Osteocyte (in vitro differentiated cells): Measurements from ENCODE around the gene SMURF1. TPM values are rescaled to one million over a fixed set of nuclear protein-coding genes. Genes with fewer than 3 reads are reported as not detected.

Experiments
- DNase-seq: peaks from one replicate; pipeline ENCODE4 v3.0.0; 2021; ENCODE audit warnings: mixed read lengths; ENCODE audit not compliant: unreplicated experiment; ENCODE audit errors: extremely low spot score
- H3K27ac Mint-ChIP-seq: one replicate; pipeline ENCODE4 v1.8.0; 2021; ENCODE audit warnings: mild to moderate bottlenecking, mixed read lengths; ENCODE audit not compliant: unreplicated experiment
- H3K27me3 Mint-ChIP-seq: one replicate; pipeline ENCODE4 v1.8.0; 2021; ENCODE audit warnings: mixed read lengths; ENCODE audit not compliant: unreplicated experiment
- H3K36me3 Mint-ChIP-seq: one replicate; pipeline ENCODE4 v1.8.0; 2021; ENCODE audit warnings: mixed read lengths; ENCODE audit not compliant: unreplicated experiment
- H3K4me1 Mint-ChIP-seq: one replicate; pipeline ENCODE4 v1.8.0; 2021; ENCODE audit warnings: mixed read lengths; ENCODE audit not compliant: unreplicated experiment
- H3K4me3 Mint-ChIP-seq: one replicate; pipeline ENCODE4 v1.8.0; 2021; ENCODE audit warnings: mild to moderate bottlenecking, moderate library complexity, mixed read lengths; ENCODE audit not compliant: unreplicated experiment
- H3K9me3 Mint-ChIP-seq: one replicate; pipeline ENCODE4 v1.8.0; 2021; ENCODE audit warnings: mixed read lengths; ENCODE audit not compliant: unreplicated experiment
- total RNA-seq: library from RNA; stranded (reverse); gene quantifications from 2 replicates; pipeline ENCODE4 v1.2.1, GENCODE V29; 2021
- TF ChIP-seq, protein P1 (sequence below): fragments of 200-600 bp; sonication (generic); IDR thresholded peaks from 2 replicates; pipeline ENCODE4 v1.5.0; 2021; ENCODE audit warnings: antibody characterized with exemption, mild to moderate bottlenecking, moderate library complexity

SMURF1 gene
- total RNA-seq, 1 donor from 2014 or later: 24.1 TPM

DNA sequence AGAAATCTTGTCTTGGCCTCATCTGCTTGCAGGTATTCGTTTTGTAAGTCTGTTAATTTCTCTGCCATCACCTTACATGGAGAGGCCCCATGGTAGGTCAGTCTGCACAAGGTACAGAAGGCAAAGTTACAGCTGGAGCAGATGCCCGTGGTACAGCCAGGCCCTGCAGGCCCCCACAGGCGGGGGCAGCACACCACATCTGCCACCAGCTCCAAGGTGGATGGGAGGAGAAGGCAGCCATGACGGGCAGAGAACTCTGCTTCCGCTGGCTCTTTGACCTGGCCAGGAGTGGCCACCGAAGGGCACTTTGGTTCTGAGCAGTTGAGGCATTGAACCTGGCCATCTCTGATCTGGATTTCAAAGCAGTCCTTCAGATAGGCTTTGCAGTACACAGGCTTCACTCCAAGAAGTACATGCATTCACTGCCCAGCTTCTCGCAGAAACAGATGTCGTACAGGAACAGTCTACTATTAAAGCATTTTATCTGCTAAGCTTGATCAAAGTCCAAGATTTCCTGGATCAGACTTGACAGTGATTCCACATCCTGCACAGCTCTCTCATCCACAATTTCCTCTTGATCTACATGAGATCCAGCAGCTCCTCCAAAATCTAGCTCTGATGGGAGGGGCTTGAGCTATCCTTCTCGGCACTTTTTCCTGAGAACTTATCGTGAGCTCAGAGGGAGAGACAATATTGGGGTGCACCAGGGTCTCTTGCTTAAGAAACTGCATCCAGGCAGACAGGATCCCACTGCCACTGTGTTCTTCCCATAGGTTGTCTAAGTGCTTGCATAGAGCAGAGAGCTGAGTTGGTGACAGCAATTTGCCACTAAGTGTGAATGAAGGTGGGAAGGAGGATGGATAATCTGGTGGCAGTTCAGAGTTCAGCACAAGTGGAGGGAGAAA, 144.8 kb downstream of the SMURF1 start:
- Mint-ChIP-seq H3K27ac (no peak overlapping the region), H3K4me3 (no peak overlapping the region), H3K27me3 (no peaks in the 10 kb centered on the region), H3K9me3 (no peaks in the 10 kb centered on the region), H3K4me1 (peaks cover 5% of the 10 kb centered on the region), H3K36me3 (peaks cover 34% of the 10 kb centered on the region)
- TF ChIP-seq, protein P1, sequence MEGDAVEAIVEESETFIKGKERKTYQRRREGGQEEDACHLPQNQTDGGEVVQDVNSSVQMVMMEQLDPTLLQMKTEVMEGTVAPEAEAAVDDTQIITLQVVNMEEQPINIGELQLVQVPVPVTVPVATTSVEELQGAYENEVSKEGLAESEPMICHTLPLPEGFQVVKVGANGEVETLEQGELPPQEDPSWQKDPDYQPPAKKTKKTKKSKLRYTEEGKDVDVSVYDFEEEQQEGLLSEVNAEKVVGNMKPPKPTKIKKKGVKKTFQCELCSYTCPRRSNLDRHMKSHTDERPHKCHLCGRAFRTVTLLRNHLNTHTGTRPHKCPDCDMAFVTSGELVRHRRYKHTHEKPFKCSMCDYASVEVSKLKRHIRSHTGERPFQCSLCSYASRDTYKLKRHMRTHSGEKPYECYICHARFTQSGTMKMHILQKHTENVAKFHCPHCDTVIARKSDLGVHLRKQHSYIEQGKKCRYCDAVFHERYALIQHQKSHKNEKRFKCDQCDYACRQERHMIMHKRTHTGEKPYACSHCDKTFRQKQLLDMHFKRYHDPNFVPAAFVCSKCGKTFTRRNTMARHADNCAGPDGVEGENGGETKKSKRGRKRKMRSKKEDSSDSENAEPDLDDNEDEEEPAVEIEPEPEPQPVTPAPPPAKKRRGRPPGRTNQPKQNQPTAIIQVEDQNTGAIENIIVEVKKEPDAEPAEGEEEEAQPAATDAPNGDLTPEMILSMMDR: no peak
- DNase-seq: peak; percentile 63

DNA sequence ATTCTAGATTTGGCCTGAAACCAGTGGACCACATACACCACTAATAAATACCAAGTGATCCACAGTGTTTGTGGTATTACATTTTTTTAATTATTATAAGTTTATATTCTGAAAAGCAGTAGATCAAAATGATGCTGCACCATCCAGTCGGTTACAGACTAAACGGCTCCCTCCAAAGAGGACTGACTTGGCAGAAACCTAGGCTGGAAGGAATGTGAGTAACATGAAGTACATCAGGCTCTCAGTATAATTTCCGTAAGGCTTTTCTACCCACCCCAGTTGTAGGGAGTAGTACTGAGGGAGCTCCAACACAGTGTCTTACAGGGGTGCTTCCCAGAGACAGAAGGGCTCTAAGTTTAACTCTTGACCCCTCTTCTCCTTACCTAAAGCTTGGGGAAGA, 146.1 kb downstream of the SMURF1 start:
- TF ChIP-seq, protein P1: no peak
- Mint-ChIP-seq H3K4me3 (no peak overlapping the region), H3K27ac (no peak overlapping the region), H3K9me3 (no peaks in the 10 kb centered on the region), H3K4me1 (peaks cover 5% of the 10 kb centered on the region), H3K36me3 (peaks cover 37% of the 10 kb centered on the region), H3K27me3 (no peaks in the 10 kb centered on the region)
- DNase-seq: no peak

DNA sequence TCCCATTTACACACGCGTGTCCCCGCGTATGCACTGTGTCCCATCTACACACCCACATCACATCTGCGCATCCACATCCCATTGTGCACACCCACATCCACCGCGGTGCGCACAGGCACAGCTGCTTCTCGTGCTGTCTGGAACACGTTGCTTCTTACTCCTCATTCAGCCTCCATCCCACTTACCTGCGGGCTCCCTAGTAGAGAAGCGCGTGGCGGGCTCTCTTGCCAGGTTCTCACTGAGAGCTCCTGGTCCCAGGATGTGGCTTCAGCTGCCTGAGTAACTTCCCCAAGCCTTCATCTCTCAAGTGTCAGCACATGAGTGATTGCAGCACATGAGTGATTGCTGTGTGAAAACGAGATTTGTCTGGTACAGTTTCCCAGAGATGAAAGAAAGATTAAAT, 147.8 kb downstream of the SMURF1 start:
- Mint-ChIP-seq H3K4me1 (peaks cover under 1% of the 10 kb centered on the region), H3K27ac (no peak overlapping the region), H3K9me3 (no peaks in the 10 kb centered on the region), H3K36me3 (peaks cover 39% of the 10 kb centered on the region), H3K4me3 (no peak overlapping the region), H3K27me3 (no peaks in the 10 kb centered on the region)
- peak; percentile 69 for DNase-seq
- TF ChIP-seq, protein P1: no peak

DNA sequence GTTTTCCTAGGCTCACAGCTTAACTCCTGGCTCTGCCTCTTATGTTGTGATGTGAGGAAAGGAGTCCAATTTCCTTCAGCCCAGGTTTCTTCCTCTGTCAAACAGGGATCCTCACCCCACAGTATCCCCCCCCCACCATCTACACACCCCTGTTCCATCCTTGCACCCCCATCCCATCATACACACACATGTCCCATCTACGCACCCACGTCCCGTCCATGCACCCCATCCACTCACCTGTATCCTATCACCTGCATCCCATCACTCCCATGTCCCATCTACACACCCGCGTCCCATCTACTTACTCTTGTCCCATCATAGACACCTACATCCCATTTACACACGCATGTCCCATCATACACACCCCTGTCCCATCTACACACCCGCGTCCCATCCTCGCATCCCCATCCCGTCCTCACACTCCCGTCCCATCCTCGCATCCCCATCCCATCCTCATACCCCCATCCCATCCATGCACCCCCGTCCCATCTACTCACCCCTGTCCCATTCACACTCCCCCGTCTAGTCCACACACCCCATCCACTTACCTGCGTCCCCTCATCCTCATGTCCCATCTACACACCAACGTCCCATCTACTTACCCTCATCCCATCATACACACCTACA, 148.3 kb downstream of the SMURF1 start:
- H3K9me3 Mint-ChIP-seq: no peaks in the 10 kb centered on the region
- H3K36me3 Mint-ChIP-seq: peaks cover 36% of the 10 kb centered on the region
- DNase-seq: no peak
- no peak overlapping the region for H3K27ac Mint-ChIP-seq
- TF ChIP-seq, protein P1: no peak
- no peak overlapping the region for H3K4me3 Mint-ChIP-seq
- no peaks in the 10 kb centered on the region for H3K27me3 Mint-ChIP-seq
- H3K4me1 Mint-ChIP-seq: no peaks in the 10 kb centered on the region

DNA sequence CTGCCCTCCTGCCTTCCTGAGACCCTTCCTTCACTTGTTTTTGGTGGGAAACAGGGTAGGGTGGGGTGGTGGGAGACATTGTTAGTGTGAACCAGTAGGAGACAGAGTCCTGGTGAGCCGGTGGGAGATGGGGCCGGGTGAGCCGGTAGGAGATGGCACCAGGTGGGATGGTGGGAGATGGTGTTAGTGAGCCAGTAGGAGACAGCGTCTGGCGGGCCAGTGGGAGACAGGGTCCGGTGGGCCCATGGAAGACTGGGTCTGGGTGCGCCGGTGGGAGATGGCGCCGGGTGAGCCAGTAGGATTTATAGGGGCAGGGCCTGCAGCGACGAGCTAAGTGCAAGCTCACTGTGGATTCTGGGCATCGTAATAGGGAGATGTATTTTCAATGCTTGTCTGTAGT, 148.8 kb downstream of the SMURF1 start:
- no peaks in the 10 kb centered on the region for H3K4me1 Mint-ChIP-seq
- H3K36me3 Mint-ChIP-seq: peaks cover 40% of the 10 kb centered on the region
- H3K9me3 Mint-ChIP-seq: no peaks in the 10 kb centered on the region
- TF ChIP-seq, protein P1: no peak
- no peak overlapping the region for H3K27ac Mint-ChIP-seq
- no peaks in the 10 kb centered on the region for H3K27me3 Mint-ChIP-seq
- DNase-seq: no peak
- H3K4me3 Mint-ChIP-seq: no peak overlapping the region
